ENCODE measurements around the gene FAHD2B.
"Not testable (repeated sequence)": the region's sequence is repeated elsewhere in the genome, so short reads cannot be mapped to it uniquely, and the experiment has no call there.

FAHD2B gene

DNA sequence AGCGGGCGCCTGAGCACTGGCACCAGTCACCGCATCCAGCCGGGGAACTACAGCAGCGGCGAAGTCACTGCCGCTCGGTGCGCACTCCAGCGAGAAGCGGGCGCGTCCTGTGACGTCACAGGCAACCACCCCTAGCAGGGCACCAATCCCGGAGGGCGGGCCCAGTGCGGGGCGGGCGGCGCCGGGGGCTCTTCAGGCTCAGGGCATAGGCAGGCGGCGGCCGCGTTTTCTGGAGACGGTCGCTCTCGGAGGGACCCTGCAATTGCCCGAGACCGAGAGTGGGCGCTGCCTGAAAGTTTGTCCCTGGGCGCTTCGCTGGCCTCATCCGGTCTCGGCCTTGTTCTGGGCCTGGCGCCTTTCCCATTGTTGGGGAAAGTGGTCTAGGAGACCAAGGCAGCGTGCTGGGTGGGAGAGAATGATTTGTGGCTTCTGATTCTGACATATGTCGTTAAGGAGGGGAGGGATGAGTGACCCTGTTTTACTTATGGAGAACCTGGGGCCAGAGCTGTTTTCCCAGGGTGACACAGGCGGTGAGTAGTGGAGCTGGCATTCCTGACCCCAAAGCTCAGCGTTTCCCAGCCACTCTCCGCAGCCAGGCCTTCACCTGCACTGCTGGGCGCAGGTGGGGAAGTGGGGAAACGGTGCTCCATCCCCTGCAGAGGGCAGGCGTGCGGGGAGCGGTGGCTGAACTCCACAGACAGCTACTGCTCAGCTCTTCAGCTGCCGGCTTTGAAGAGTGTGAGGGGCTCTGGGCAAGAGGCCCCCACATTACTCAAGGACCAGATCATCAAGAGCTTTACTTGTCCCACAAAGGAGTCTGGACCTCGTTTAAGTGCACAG is at the start of gene FAHD2B:
TSS of gene FAHD2B (minus strand) at position 111 of the 840 bp plus-strand sequence. CDS start 3,176 bp downstream, outside the sequence.
- DNase-seq = peak; percentile 4

GRCh38 chr2:97144016-97144415 is 49.3 kb upstream of the FAHD2B start:
- DNase-seq = not testable (repeated sequence)

- DNase-seq = not testable (repeated sequence)
These were observed 34.4 kb upstream of the FAHD2B start for GRCh38 chr2:97129090-97129489.

DNA sequence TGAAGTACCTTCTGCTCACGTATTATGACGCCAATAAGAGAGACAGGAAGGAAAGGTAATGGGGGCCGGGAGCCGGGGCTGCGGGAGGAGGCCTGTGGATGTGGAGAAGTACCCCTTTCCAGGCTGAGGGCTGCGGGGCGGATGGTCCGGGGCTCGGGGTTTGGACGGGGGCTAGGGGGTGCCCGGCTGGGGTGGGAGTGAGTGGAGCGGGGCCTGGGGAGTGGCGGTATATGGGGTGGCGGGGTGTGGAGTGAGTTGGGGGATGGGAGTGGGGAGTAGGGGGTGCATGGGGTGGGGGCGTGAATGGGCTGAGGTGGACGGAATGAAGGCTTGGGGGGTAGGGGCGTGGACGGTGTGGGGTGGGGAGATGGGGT is 19.2 kb upstream of the FAHD2B start:
- not testable (repeated sequence) for DNase-seq

DNA sequence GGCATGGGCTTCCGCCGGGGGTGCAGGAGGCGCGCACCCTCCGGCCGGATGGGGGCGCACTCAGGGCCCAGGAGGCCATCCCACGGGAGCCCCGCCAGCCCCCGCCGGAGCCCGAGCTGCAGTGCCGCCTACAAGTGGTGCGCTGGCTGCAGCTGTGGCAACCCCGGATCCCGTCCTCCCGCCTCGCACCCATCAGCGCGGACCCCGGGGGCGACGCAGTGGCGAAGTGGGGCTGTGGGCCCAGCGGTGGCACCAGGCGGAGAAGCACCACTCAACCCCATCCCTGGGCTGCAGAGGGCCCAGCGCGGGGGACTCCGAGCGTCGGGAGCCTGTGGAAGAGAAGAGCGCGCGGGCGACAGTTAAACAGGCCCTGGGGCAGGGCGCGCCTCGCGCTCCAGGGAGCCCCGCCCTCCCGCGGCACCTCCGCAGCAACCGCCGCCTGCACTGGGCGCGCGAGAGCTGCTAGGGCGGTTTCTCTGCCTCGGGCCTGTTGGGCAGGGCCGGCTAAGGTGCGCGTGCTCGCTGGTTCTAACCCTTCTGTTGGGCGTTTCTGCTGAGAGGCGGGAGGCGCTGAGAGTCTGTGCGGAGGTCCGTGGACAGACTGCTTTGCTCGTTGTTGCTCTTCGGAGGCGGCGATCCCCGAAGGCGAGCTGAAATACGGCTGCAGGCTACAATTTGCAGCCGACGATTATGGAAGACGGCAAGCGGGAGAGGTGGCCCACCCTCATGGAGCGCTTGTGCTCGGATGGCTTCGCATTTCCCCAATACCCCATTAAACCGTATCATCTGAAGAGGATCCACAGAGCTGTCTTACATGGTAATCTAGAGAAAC is 18.6 kb upstream of the FAHD2B start, which contains the start of gene ANKRD36:
TSS of gene ANKRD36 (plus strand) at position 104 of the 832 bp plus-strand sequence. CDS start at position 691, 587 bp downstream.
- DNase-seq = not testable (repeated sequence)

DNA sequence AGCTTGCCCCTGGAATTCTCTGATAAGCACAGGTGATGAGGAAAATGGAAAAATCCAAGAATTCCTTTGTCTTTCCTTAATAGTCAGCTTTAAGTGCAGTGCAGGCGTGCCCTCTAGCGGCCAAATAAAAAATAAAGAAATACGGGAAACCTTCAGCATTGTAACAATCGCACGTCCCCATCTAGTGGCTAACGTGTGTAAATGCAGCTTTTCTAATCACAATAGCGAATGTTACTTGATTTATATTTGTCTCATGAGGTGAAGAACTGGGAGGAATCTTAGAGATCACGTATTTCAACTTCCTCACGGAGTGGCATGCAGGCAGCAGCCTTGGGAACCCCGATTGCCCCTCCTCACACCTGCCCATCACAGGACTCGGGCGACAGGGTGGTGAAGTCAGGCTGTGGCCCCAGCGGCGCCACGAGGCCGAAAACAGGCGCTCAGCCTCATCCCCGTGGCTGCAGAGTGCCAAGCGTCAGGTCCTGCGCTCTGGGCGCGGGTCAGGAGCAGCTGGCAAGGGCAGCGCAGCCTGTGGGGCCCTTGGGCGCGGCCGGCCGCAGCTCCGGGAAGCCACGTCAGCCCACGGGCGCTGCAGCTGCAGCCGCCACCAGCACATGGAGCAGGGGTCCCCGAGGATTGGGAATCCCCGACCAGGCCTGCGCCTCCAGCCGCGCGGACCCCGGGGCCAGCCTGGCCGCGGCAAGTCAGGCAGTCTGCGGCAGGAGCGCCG is 17.8 kb upstream of the FAHD2B start:
- not testable (repeated sequence) for DNase-seq

DNA sequence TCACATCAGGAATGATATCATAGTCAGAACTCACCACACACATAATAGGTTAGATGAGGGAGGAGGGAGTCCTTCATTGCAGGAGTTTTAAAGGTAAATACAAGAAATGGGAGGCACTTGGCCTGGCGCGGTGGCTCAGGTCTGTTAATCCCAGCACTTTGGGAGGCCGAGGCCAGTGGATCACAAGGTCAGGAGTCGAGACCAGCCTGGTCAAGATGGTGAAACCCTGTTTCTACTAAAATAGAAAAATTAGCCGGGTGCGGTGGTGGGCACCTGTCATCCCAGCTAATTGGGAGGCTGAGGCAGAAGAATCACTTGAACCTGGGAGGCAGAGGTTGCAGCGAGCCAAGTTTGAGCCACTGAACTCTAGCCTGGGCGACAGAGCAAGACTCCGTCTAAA is 16.6 kb upstream of the FAHD2B start:
- DNase-seq = not testable (repeated sequence)

DNA sequence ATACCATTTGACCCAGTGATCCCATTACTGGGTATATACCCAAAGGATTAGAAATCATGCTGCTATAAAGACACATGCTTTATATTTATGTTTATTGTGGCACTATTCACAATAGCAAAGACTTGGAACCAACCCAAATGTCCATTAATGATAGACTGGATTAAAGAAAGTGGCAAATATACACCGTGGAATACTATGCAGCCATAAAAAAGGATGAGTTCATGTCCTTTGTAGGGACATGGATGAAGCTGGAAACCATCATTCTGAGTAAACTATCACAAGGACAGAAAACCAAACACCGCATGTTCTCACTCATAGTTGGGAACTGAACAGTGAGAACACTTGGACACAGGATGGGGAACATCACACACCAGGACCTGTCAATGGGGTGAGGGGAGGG is 12.2 kb upstream of the FAHD2B start:
- DNase-seq = not testable (repeated sequence)

DNA sequence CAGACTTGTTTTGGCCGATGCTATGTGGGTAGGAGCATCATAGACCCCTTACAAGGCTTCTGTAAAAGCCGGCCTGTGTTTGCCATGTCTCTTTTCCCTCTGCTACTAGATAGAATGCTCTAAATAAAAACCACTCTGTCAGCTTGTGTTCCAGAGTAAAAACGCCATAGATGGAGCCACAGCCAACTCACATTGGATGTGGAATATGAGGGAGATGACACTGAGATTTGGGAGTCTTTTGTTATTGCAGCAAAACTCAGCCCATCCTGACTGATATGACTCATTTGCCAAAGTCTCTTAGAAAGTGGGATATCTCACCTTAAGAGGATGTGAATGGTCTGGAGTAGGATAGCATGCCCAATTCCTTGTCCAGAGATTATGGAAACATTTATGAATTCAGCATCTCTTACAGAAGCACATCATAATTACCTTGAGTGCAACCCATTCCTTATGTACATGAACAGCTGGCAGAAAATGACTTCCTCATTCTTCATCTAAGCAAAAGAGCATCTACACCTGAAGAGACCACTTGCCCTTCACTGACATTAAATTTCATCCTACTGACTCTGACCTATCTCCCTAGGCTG is 4.2 kb upstream of the FAHD2B start:
- DNase-seq = not testable (repeated sequence)

GRCh38 chr2:97095661-97096060 is 979 bp upstream of the FAHD2B start:
- DNase-seq = no peak

- not testable (repeated sequence) for DNase-seq
These were observed 505 bp downstream of the FAHD2B start for GRCh38 chr2:97093983-97094771.

DNA sequence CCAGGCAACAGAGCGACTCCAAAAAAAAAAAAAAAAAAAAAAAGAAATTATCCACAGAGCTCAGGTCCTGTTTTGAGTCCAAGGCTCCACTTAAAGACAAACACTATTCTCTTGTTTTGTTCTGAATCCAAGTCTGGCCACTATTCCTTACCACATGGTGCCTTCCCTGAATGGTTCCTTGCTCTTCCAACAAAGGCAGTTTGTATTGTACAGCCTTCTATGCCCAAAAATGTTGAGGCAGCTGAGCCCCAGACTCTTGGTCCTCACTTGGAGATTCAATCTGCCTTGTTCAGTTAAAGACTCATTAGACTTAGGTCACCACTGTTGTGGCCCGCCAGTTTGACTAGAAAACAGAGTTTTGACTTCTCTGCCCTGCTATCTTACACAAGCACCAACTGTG is 1.7 kb downstream of the FAHD2B start:
- not testable (repeated sequence) for DNase-seq

DNA sequence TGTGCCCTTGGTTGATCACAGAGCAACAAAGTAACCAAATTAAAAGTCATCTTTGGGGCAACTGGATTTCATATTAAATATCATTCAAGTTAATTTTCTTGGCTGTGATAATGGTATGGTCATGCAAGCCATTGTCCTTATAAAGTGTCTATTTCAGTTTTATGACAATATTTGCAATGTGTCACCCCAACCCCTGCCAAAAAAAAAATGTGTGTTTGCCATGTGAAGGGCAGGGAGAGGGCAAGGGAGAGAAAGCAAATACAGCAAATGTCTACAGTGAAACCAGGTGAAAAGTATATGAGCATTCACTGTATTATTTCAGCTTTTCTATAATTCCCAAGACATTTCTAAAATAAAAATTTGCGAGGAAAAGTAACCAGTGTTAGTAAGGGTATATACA is 6.0 kb downstream of the FAHD2B start:
- not testable (repeated sequence) for DNase-seq

- not testable (repeated sequence) for DNase-seq
These were observed 9.6 kb downstream of the FAHD2B start for GRCh38 chr2:97085093-97085492.

DNA sequence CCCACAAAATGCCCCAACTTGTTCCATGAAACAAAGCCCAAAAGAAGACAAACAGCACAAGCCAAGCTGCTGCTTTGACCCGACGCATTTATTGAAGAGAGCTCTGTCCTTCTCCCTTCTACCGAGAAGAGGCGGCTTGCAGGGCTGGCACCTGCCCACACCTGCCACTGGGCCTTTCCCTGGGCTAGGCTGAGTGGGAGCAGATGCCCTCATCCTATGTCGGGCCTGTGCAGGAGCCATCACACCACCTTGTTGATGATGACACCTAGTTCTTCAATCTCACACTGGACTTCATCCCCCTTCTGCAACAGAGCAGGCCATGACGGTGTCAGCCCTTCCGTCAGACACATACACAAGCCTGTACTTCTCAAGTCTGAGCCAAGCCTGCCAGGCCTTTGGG is 11.2 kb downstream of the FAHD2B start:
- not testable (repeated sequence) for DNase-seq

- DNase-seq = not testable (repeated sequence)
These were observed 12.5 kb downstream of the FAHD2B start for GRCh38 chr2:97082206-97082605.

- not testable (repeated sequence) for DNase-seq
These were observed 13.8 kb downstream of the FAHD2B start for GRCh38 chr2:97080855-97081254.

GRCh38 chr2:97077213-97077612 is 17.5 kb downstream of the FAHD2B start:
- DNase-seq = not testable (repeated sequence)

- not testable (repeated sequence) for DNase-seq
These were observed 23.8 kb downstream of the FAHD2B start for GRCh38 chr2:97070915-97071314.

GRCh38 chr2:97068722-97069121 is 26.0 kb downstream of the FAHD2B start:
- not testable (repeated sequence) for DNase-seq

- no peak for DNase-seq
These were observed 26.6 kb downstream of the FAHD2B start for GRCh38 chr2:97068074-97068473.
